ENCODE results near the gene GOLPH3L.

DNA sequence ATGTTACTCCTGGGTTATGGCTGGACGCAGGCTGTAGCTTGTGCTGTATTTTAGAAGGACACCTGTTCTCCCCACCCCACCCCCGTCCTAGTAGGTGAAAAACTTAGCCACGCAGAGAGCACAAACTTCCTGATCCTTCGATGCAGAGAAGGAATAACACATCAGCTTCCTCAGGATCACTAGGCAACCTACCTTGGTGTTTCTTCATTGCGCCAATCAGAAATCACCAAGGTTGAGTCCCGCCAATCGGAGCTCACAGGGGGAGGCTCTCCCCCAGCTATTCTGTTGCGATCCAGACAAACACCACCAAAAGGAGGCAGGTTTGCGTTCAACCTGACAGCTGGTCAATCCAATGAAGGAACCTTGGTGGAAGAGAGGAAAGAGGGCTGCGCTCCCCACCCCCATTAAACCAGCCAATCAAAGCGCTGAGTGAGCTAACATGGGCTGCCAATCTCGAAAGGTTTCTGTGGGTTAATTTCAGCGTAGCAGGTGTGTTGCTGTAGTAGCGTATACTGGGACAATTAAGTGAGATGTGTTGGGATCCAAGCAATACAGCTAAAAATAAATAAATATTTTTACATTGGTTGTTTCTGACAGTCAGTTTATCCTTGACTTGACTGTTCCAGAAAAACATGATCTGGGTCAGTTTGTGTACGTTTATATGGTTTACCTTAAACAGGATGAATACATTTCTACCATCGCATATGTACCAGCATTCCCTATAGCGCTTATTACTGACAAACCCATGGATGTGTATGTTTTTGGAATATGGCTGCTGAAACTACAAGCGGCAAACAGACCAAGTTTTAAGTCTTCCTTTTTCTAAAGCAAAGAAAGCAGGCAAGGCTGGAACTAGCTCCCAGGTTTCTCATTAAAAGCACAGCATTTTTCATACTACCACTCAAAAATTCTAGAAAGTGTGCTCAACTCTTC is at the start of gene GOLPH3L:
- TF ChIP-seq, protein P1, sequence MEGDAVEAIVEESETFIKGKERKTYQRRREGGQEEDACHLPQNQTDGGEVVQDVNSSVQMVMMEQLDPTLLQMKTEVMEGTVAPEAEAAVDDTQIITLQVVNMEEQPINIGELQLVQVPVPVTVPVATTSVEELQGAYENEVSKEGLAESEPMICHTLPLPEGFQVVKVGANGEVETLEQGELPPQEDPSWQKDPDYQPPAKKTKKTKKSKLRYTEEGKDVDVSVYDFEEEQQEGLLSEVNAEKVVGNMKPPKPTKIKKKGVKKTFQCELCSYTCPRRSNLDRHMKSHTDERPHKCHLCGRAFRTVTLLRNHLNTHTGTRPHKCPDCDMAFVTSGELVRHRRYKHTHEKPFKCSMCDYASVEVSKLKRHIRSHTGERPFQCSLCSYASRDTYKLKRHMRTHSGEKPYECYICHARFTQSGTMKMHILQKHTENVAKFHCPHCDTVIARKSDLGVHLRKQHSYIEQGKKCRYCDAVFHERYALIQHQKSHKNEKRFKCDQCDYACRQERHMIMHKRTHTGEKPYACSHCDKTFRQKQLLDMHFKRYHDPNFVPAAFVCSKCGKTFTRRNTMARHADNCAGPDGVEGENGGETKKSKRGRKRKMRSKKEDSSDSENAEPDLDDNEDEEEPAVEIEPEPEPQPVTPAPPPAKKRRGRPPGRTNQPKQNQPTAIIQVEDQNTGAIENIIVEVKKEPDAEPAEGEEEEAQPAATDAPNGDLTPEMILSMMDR (IDR thresholded peaks at IDR 0.05) = peak in 1 of 6 experiments; percentile 10
- TF ChIP-seq POLR2A (IDR thresholded peaks at IDR 0.05) = peak in 1 of 2 donors; percentile 58
